PC-9 (cell line): Measurements from ENCODE around the gene TMEM165.

ENCODE experiments used
- CTCF ChIP-seq: fragments of 200-600 bp; sonication (generic); conservative IDR thresholded peaks from 2 replicates; pipeline ENCODE4 v1.6.1; 2017; ENCODE audit warnings: mixed run types, antibody characterized with exemption, mild to moderate bottlenecking, moderate library complexity
- EZH2 ChIP-seq: fragments of 200-600 bp; sonication (generic); IDR thresholded peaks from 2 replicates; pipeline ENCODE4 v1.8.0; 2017; ENCODE audit warnings: antibody characterized with exemption, low read depth

- TF ChIP-seq CTCF: no peak
- TF ChIP-seq EZH2: no peak
Measured at GRCh38 chr4:55458611-55459010, 62.9 kb downstream of the TMEM165 start.
